Activated CD4-positive, alpha-beta memory T cell treated with anti-CD3 and anti-CD28 coated beads for 36 hours (primary cell): ENCODE measurements around the gene APOA1. TPM values are rescaled to one million over a fixed set of nuclear protein-coding genes. Genes with fewer than 3 reads are reported as not detected.

Experiments used
- CTCF ChIA-PET: fragments of 350-600 bp; sonication (Branson Sonifier 250); formaldehyde crosslinking; loops from one replicate; lab custom pipeline; 2021; ENCODE audit warnings: antibody characterized with exemption, inconsistent platforms; lab: Charles Lee
- POLR2A ChIA-PET: fragments of 350-600 bp; sonication (Branson Sonifier 250); formaldehyde crosslinking; loops from one replicate; lab custom pipeline; 2021; ENCODE audit warnings: antibody characterized with exemption; lab: Charles Lee
- DNase-seq: peaks from one replicate; pipeline ENCODE4 v3.0.0-alpha.2; 2020
- H3K27ac Mint-ChIP-seq: one replicate; pipeline ENCODE4 v1.8.0; 2021; ENCODE audit warnings: mixed read lengths
- H3K27me3 Mint-ChIP-seq: one replicate; pipeline ENCODE4 v1.8.0; 2021; ENCODE audit warnings: mixed read lengths
- H3K36me3 Mint-ChIP-seq: one replicate; pipeline ENCODE4 v1.8.0; 2021; ENCODE audit warnings: mixed read lengths
- H3K4me1 Mint-ChIP-seq: one replicate; pipeline ENCODE4 v1.8.0; 2021; ENCODE audit warnings: low read depth, mixed read lengths
- H3K4me3 Mint-ChIP-seq: one replicate; pipeline ENCODE4 v1.8.0; 2021; ENCODE audit warnings: mild to moderate bottlenecking, mixed read lengths
- H3K9me3 Mint-ChIP-seq: one replicate; pipeline ENCODE4 v1.8.0; 2021; ENCODE audit warnings: mixed read lengths
- intact Hi-C: fragments of 100-400 bp; cut with micrococcal nuclease; formaldehyde crosslinking; loops from one replicate; pipeline ENCODE4 v1.15.1; 2023
- total RNA-seq, 2 experiments: library from RNA; stranded (reverse); gene quantifications; one replicate each; pipeline ENCODE4 v1.2.3, GENCODE V29; 2021

The APOA1 gene
- under 1 TPM in 1 of 2 experiments, not detected in 1; 0.24 TPM for total RNA-seq

DNA sequence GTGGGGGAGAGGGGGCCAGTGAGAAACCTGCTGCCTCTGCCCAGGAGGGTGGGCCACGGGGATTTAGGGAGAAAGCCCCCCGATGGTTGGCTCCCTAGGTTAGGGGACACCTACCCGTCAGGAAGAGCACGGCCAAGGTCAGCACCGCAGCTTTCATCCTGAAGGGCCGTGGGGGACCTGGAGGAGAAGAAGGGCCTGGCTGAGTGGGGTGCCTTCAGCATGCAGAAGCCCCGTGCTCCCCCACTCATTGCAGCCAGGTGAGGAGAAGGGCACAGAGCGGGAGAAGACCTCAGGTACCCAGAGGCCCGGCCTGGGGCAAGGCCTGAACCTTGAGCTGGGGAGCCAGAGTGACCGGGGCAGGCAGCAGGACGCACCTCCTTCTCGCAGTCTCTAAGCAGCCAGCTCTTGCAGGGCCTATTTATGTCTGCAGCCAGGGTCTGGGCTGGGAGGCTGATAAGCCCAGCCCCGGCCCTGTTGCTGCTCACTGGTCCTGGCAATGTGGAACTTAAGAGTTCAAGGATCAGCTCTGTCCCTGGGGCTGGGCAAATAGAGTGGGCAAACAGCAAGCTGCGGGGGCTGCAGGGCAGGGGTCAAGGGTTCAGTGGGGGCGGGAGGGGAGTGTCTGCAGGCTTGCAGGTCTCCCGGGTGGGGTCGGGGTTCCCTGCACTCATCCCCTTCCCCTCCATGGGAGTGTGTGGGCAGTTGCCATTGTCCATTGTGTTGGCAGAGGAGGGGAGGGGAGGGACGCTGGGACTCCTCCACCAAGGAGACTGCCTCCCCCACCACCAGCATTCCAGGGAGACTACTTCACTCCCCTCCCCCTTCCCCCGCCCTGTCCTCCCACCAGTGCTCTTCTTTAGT, at the start of gene APOA1:
APOA1 (minus strand) TSS at position 392 of the 861 bp plus-strand sequence; CDS start at position 157, 235 bp downstream.
- Mint-ChIP-seq H3K36me3 (no peaks in the 10 kb centered on the region), H3K27ac (no peak within 1 kb of the TSS), H3K27me3 (no peaks in the 10 kb centered on the region), H3K4me1 (peaks cover 12% of the 10 kb centered on the region), H3K9me3 (no peaks in the 10 kb centered on the region), H3K4me3 (no peak within 1 kb of the TSS)
- CTCF ChIA-PET, result interaction anchor here (0.6 to 3.4 kb wide), 11 partner anchors 11 to 344 kb away, joined by 3 to 187 read pairs (median 16); partner anchors contain the start of genes APOA5 and ZPR1
- DNase-seq, result no peak
- POLR2A ChIA-PET, result interaction anchor here (1.5 to 2.0 kb wide), 3 partner anchors 15 to 47 kb away, joined by 3 to 9 read pairs (median 7); partner anchors contain the start of gene APOA5
- intact Hi-C loops, result loop anchor here (5.0 kb wide), 1 partner anchor 105 kb away; no protein-coding TSS in a partner anchor

- no peak for DNase-seq
- Mint-ChIP-seq H3K4me3 (no peak overlapping the region), H3K36me3 (peaks cover 14% of the 10 kb centered on the region), H3K27ac (no peak overlapping the region), H3K4me1 (peaks cover 31% of the 10 kb centered on the region), H3K9me3 (no peaks in the 10 kb centered on the region), H3K27me3 (no peaks in the 10 kb centered on the region)
- ChIA-PET POLR2A (interaction anchor here (0.6 kb wide), 1 partner anchor 17 kb away, joined by 5 read pairs; no protein-coding TSS in a partner anchor), CTCF (interaction anchor here (1.0 to 1.1 kb wide), 2 partner anchors 9 to 95 kb away, joined by 3 read pairs; partner anchors contain the start of gene APOA5)
- intact Hi-C loops, result no loop called here
These were observed 48.7 kb upstream of the APOA1 start for GRCh38 chr11:116885951-116886655.

GRCh38 chr11:116882386-116882785, 45.0 kb upstream of the APOA1 start:
- peaks cover 28% of the 10 kb centered on the region for H3K4me1 Mint-ChIP-seq
- no peak overlapping the region for H3K4me3 Mint-ChIP-seq
- H3K27me3 Mint-ChIP-seq, result no peaks in the 10 kb centered on the region
- intact Hi-C loops, result loop anchor here (1.0 to 2.0 kb wide), 5 partner anchors 29 to 211 kb away; no protein-coding TSS in a partner anchor
- H3K27ac Mint-ChIP-seq, result peak overlapping the region; percentile 0
- ChIA-PET POLR2A (interaction anchor here (0.9 to 1.6 kb wide), 3 partner anchors 106 to 191 kb away, joined by 3 to 4 read pairs (median 3); no protein-coding TSS in a partner anchor), CTCF (interaction anchor here (0.7 to 6.0 kb wide), 11 partner anchors 11 to 228 kb away, joined by 3 to 81 read pairs (median 3); no protein-coding TSS in a partner anchor)
- peak; percentile 39 for DNase-seq
- H3K36me3 Mint-ChIP-seq, result peaks cover 13% of the 10 kb centered on the region
- no peaks in the 10 kb centered on the region for H3K9me3 Mint-ChIP-seq

GRCh38 chr11:116881143-116881542, 43.7 kb upstream of the APOA1 start:
- Mint-ChIP-seq H3K4me1 (peaks cover 28% of the 10 kb centered on the region), H3K27me3 (no peaks in the 10 kb centered on the region), H3K27ac (no peak overlapping the region), H3K36me3 (peaks cover 6% of the 10 kb centered on the region), H3K4me3 (no peak overlapping the region), H3K9me3 (no peaks in the 10 kb centered on the region)
- CTCF ChIA-PET, result interaction anchor here (0.6 to 6.0 kb wide), 15 partner anchors 10 to 258 kb away, joined by 3 to 81 read pairs (median 5); partner anchors contain the start of gene APOA5
- no peak for DNase-seq
- intact Hi-C loops, result no loop called here
- POLR2A ChIA-PET, result interaction anchor here (1.1 to 1.6 kb wide), 2 partner anchors 130 to 217 kb away, joined by 4 to 5 read pairs; partner anchors contain the start of gene SIK3

DNA sequence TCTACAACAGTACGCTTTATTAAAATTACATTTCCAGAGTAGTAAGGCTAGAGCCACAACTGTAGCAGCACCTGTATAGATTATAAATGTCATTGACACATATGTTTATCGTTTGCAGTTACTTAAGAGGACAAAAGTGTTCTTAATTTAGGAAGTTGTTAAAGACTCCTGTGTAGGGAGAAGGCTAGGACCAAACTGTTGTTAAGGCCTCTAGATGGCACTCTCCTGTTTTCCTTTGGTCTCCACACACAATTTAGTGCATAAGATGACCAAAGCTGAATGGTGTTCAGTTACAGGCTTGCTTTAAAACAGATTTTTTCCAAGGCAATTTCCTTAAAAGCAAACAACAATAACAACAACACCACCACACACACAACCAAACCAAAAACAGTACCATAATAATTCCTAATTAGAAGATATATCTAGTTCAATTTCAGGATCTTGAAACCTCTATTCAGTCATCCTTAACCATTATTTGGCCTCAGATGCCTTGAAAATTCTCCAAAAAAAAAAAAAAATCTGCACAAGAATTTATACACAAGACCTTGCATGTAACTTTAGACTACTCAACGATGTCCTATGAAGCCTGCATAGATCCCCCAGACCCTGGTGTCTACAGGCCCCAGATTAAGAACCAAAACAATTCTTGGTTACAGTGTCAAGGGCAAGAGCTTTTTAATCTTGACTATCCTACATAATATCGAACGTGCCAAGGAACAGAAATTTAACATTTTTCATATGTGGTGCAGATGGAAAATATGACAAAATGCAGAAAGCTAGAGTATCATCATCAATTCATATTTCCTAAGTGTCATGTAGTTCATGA, 42.6 kb upstream of the APOA1 start:
- ChIA-PET CTCF (interaction anchor here (0.6 to 6.0 kb wide), 29 partner anchors 9 to 347 kb away, joined by 3 to 81 read pairs (median 4); partner anchors contain the start of genes APOA5, PAFAH1B2 and SIK3), POLR2A (no interaction called here)
- Mint-ChIP-seq H3K9me3 (no peaks in the 10 kb centered on the region), H3K27me3 (no peaks in the 10 kb centered on the region), H3K27ac (no peak overlapping the region), H3K4me1 (peaks cover 28% of the 10 kb centered on the region), H3K36me3 (peaks cover 8% of the 10 kb centered on the region), H3K4me3 (no peak overlapping the region)
- intact Hi-C loops, result loop anchor here (1.0 kb wide), 2 partner anchors 226 to 346 kb away; no protein-coding TSS in a partner anchor
- no peak for DNase-seq

DNA sequence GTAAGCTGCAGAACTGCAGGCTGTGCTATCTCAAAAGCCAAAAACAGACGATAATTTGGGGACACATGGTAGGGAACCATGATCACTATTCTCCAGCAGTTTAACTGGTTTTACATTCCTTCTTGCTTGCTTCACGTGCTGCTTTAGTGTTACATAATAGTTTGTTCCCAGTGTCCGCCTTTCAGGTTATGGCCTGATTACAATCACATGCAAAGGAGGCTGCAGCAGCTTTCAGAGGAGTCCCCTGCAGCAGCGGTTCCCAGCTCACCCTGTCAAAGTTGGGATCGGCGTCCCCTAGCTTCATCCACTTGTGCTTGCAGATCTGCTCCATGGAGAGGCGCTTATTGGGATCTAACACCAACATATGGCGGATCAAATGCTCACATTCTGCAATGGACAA, 39.2 kb upstream of the APOA1 start:
- H3K27ac Mint-ChIP-seq, result no peak overlapping the region
- ChIA-PET CTCF (interaction anchor here (1.0 to 1.2 kb wide), 2 partner anchors 9 to 222 kb away, joined by 3 read pairs; no protein-coding TSS in a partner anchor), POLR2A (no interaction called here)
- DNase-seq, result no peak
- H3K4me3 Mint-ChIP-seq, result no peak overlapping the region
- no peaks in the 10 kb centered on the region for H3K27me3 Mint-ChIP-seq
- H3K4me1 Mint-ChIP-seq, result peaks cover 14% of the 10 kb centered on the region
- no peaks in the 10 kb centered on the region for H3K9me3 Mint-ChIP-seq
- peaks cover 19% of the 10 kb centered on the region for H3K36me3 Mint-ChIP-seq
- intact Hi-C loops, result no loop called here

DNA sequence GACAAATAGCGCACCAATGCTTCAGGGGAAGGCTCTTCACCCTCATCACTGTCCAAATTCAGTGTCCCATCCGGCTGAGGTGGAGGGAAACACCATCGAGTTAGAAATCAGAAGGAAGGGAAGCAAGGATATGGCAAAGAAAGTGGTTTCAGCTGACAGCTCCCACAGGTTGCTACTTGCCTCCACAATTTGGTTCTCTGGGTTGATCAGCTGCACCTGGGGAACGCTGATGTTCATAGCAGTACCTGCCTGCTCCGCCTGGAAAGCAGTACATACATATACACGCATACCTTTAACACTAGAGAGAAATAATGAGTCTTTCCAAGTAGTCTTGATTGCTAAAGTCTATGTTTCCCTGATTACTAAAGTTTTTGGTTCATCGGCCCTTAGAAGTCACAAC, 37.8 kb upstream of the APOA1 start:
- intact Hi-C loops, result no loop called here
- H3K4me3 Mint-ChIP-seq, result no peak overlapping the region
- ChIA-PET CTCF (no interaction called here), POLR2A (no interaction called here)
- no peaks in the 10 kb centered on the region for H3K27me3 Mint-ChIP-seq
- H3K9me3 Mint-ChIP-seq, result no peaks in the 10 kb centered on the region
- H3K36me3 Mint-ChIP-seq, result peaks cover 21% of the 10 kb centered on the region
- H3K4me1 Mint-ChIP-seq, result peaks cover 6% of the 10 kb centered on the region
- no peak for DNase-seq
- H3K27ac Mint-ChIP-seq, result no peak overlapping the region

DNA sequence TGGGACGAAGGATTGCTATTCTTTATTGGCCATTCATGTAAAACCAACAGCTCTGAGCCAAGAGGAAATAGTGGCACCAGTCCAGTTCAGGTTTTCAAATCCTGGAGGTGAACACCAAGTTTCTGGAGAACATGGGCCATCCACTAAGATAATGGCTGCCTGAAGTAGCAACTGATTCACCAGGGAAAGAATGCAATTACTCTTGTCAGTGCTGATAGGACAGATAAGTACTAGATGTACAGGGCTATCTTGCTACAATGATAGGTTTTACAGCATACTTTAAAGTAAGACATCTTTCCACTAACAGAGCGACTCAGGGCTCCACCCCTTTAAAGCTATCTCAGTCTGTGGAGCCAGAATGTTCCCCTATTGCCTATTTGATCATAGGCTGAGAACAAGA, 36.8 kb upstream of the APOA1 start:
- H3K27me3 Mint-ChIP-seq, result no peaks in the 10 kb centered on the region
- H3K27ac Mint-ChIP-seq, result no peak overlapping the region
- POLR2A ChIA-PET, result no interaction called here
- peaks cover 27% of the 10 kb centered on the region for H3K36me3 Mint-ChIP-seq
- CTCF ChIA-PET, result interaction anchor here (0.9 to 1.3 kb wide), 2 partner anchors 83 to 352 kb away, joined by 3 to 4 read pairs; partner anchors contain the start of gene APOA5
- no peaks in the 10 kb centered on the region for H3K9me3 Mint-ChIP-seq
- H3K4me1 Mint-ChIP-seq, result peaks cover 7% of the 10 kb centered on the region
- no peak overlapping the region for H3K4me3 Mint-ChIP-seq
- no peak for DNase-seq
- intact Hi-C loops, result no loop called here

DNA sequence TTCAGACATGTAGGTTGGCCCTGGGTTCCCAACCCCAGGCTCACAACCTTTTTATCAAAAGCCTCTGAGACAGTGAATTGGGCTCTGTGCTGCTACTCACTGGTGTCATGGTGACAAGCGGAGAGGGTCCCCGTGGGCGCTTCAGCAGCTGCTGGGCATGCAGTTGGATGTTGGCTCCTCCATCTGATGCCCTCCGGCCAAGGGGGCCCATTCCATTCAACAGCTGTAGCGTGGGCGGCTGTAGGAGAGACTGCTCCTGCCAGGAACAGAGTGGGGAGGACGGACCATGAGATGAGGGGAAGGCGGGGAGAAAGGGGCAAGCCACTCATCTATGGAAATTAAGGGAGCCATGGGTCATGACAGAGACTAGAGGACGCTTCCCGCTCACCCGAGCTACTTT, 36.0 kb upstream of the APOA1 start:
- no peaks in the 10 kb centered on the region for H3K9me3 Mint-ChIP-seq
- DNase-seq, result no peak
- H3K4me3 Mint-ChIP-seq, result no peak overlapping the region
- no peaks in the 10 kb centered on the region for H3K27me3 Mint-ChIP-seq
- H3K36me3 Mint-ChIP-seq, result peaks cover 28% of the 10 kb centered on the region
- H3K4me1 Mint-ChIP-seq, result peaks cover 7% of the 10 kb centered on the region
- intact Hi-C loops, result no loop called here
- POLR2A ChIA-PET, result interaction anchor here (0.6 kb wide), 1 partner anchor 105 kb away, joined by 7 read pairs; no protein-coding TSS in a partner anchor
- no peak overlapping the region for H3K27ac Mint-ChIP-seq
- CTCF ChIA-PET, result interaction anchor here (0.9 to 1.3 kb wide), 2 partner anchors 82 to 353 kb away, joined by 3 to 4 read pairs; partner anchors contain the start of gene APOA5

DNA sequence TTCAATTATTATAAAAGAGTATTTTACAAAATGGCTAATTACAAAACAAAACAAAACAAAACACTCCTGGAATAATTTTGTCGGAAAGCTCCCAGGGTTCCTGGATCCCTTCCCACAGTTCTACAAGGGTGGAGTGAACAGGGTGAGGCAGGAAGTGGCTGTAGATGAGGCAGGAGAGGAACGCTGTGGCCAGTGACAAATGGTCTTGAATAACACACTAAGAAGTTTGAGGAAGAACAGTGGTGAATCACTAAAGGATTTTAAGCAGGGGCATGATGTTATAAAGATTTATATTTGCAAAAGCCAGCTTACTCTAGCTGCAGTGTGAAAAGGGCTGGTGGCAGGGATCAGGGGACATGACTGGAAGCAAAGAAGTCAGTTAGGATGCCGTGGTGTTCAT, 33.8 kb upstream of the APOA1 start:
- no peak for DNase-seq
- peaks cover 39% of the 10 kb centered on the region for H3K36me3 Mint-ChIP-seq
- no peaks in the 10 kb centered on the region for H3K27me3 Mint-ChIP-seq
- no peaks in the 10 kb centered on the region for H3K9me3 Mint-ChIP-seq
- CTCF ChIA-PET, result interaction anchor here (0.5 to 2.7 kb wide), 3 partner anchors 35 to 1186 kb away, joined by 3 to 13 read pairs (median 7); no protein-coding TSS in a partner anchor
- H3K27ac Mint-ChIP-seq, result peak overlapping the region; percentile 5
- no peak overlapping the region for H3K4me3 Mint-ChIP-seq
- POLR2A ChIA-PET, result no interaction called here
- peaks cover 7% of the 10 kb centered on the region for H3K4me1 Mint-ChIP-seq
- intact Hi-C loops, result no loop called here
